GM12878 (cell line): ENCODE measurements around the gene JAG2. TPM values are rescaled to one million over a fixed set of nuclear protein-coding genes. Genes with fewer than 3 reads are reported as not detected.

Experiments used
- ATAC-seq: fragments of 200-7000 bp; cut with Tn5 transposase; 3 replicates; pipeline ENCODE4 v1.9.1; 2020; ENCODE audit warnings: mild to moderate bottlenecking, moderate library complexity
- BruUV-seq: library from RNA; stranded (reverse); fragments of 400-500 nt; replicated peaks from 2 replicates; lab custom pipeline; 2021; lab: Mats Ljungman, UMichigan
- CTCF ChIA-PET: fragments of 300-600 bp; sonication (Branson Sonifier 250); formaldehyde crosslinking; extraction: SDS; loops from one replicate; lab custom pipeline; 2021; ENCODE audit warnings: inconsistent platforms; lab: Yijun Ruan, JAX
- POLR2A ChIA-PET: fragments of 350-600 bp; formaldehyde crosslinking; extraction: SDS; loops from one replicate; lab custom pipeline; 2021; ENCODE audit warnings: inconsistent platforms; lab: Charles Lee
- RAD21 ChIA-PET: fragments of 300-600 bp; sonication (Branson Sonifier 250); formaldehyde crosslinking; loops from one replicate; lab custom pipeline; 2023; ENCODE audit warnings: antibody characterized with exemption; ENCODE audit not compliant: unreplicated experiment; lab: Charles Lee
- SMC1A ChIA-PET: fragments of 300-600 bp; sonication (Branson Sonifier 250); formaldehyde crosslinking; loops from one replicate; lab custom pipeline; 2023; ENCODE audit not compliant: unreplicated experiment, uncharacterized antibody; lab: Charles Lee
- DNase-seq: peaks from one replicate; pipeline ENCODE4 v3.0.0-alpha.2; 2011; ENCODE audit warnings: low read depth, low spot score
- FAIRE-seq: peaks from 3 replicates; lab custom pipeline; 2011; peaks lifted over from hg19 to GRCh38; lab: Jason Lieb, UNC
- H2AFZ ChIP-seq: 2 replicates; pipeline ENCODE4 v1.6.0; 2011; ENCODE audit warnings: low read depth, low read length, control low read depth; ENCODE audit not compliant: control insufficient read depth
- H3K27ac ChIP-seq: 2 replicates; pipeline ENCODE4 v1.5.1; 2011; ENCODE audit warnings: control low read depth; ENCODE audit not compliant: control insufficient read depth, insufficient read depth
- H3K27me3 ChIP-seq, 2 experiments: replicated peaks in 1 of 2; 2 replicates each; pipeline versions ENCODE4 v1.6.0 to v1.6.1; 2011; ENCODE audit warnings: low read length in 1 of 2; ENCODE audit not compliant: control insufficient read depth in 2 of 2, insufficient read depth in 2 of 2
- H3K36me3 ChIP-seq, 2 experiments: 2 replicates each; pipeline ENCODE4 v1.5.1; 2011; ENCODE audit warnings: low read length in 1 of 2; ENCODE audit not compliant: control insufficient read depth in 2 of 2, insufficient read depth in 2 of 2
- H3K4me1 ChIP-seq: 2 replicates; pipeline ENCODE4 v1.6.1; 2011; ENCODE audit warnings: mild to moderate bottlenecking, low read length, moderate library complexity, mixed read lengths; ENCODE audit not compliant: control insufficient read depth, insufficient read depth
- H3K4me2 ChIP-seq: 2 replicates; pipeline ENCODE4 v1.6.0; 2011; ENCODE audit warnings: control low read depth; ENCODE audit not compliant: control insufficient read depth, insufficient read depth
- H3K4me3 ChIP-seq: fragments of 200-600 bp; sonication (generic); 2 replicates; pipeline ENCODE4 v1.5.1; 2016
- H3K79me2 ChIP-seq: 2 replicates; pipeline ENCODE4 v1.6.0; 2011; ENCODE audit warnings: low read length; ENCODE audit not compliant: control insufficient read depth, insufficient read depth
- H3K9ac ChIP-seq: 2 replicates; pipeline ENCODE4 v1.8.0; 2011; ENCODE audit warnings: low read length, control low read depth, mixed read lengths; ENCODE audit not compliant: control insufficient read depth, insufficient read depth
- H3K9me3 ChIP-seq: replicated peaks from 3 replicates; pipeline ENCODE4 v1.5.1; 2011; ENCODE audit warnings: mild to moderate bottlenecking, low read length; ENCODE audit not compliant: control insufficient read depth, insufficient read depth
- H4K20me1 ChIP-seq: 2 replicates; pipeline ENCODE4 v1.6.0; 2011; ENCODE audit not compliant: control insufficient read depth, insufficient read depth
- BCLAF1 ChIP-seq: fragments of 450-650 bp; IDR thresholded peaks from 2 replicates; pipeline ENCODE4 v1.6.1; 2017; ENCODE audit warnings: antibody characterized with exemption, mild to moderate bottlenecking, moderate library complexity
- BHLHE40 ChIP-seq, 2 experiments: fragments of 450-650 bp in 1 of 2; IDR thresholded peaks; 2 replicates each; pipeline ENCODE4 v1.6.1; 2011 to 2017; ENCODE audit warnings: low read depth in 2 of 2, borderline replicate concordance in 1 of 2, improper control_type of control experiment in 1 of 2, low read length in 1 of 2, mild to moderate bottlenecking in 1 of 2
- CEBPB ChIP-seq, 2 experiments: fragments of 150-350 bp in 1 of 2; IDR thresholded peaks; 2 replicates each; pipeline ENCODE4 v1.6.1; 2012 to 2014; ENCODE audit warnings: low read depth in 2 of 2, low read length in 2 of 2, borderline replicate concordance in 1 of 2, inconsistent platforms in 1 of 2
- CHD2 ChIP-seq: IDR thresholded peaks from 2 replicates; pipeline ENCODE4 v1.6.1; 2011; ENCODE audit warnings: low read depth, low read length, improper control_type of control experiment, borderline replicate concordance
- CREM ChIP-seq: IDR thresholded peaks from 2 replicates; pipeline ENCODE4 v1.6.1; 2014; ENCODE audit warnings: antibody characterized with exemption, low read depth
- CTCF ChIP-seq, 3 experiments: IDR thresholded peaks in 2 of 3; conservative IDR thresholded peaks in 1 of 3; 2 replicates each; pipeline ENCODE4 v1.5.1; 2011; ENCODE audit warnings: low read depth in 3 of 3, low read length in 3 of 3, mild to moderate bottlenecking in 3 of 3, control low read depth in 2 of 3, moderate library complexity in 2 of 3, inconsistent platforms in 1 of 3, mixed read lengths in 1 of 3; ENCODE audit not compliant: control insufficient read depth in 2 of 3, insufficient read depth in 1 of 3; ENCODE audit errors: extremely low read depth in 1 of 3
- GABPA ChIP-seq: IDR thresholded peaks from 2 replicates; pipeline ENCODE4 v1.6.1; 2014; ENCODE audit warnings: antibody characterized with exemption, low read depth, mild to moderate bottlenecking, inconsistent platforms
- HDAC6 ChIP-seq: fragments of 200-600 bp; sonication (generic); IDR thresholded peaks from one replicate; pipeline ENCODE4 v1.8.0; 2017; ENCODE audit warnings: antibody characterized with exemption; ENCODE audit not compliant: unreplicated experiment
- JUND ChIP-seq: IDR thresholded peaks from 2 replicates; pipeline ENCODE4 v1.6.1; 2012; ENCODE audit warnings: low read depth, mild to moderate bottlenecking, low read length, improper control_type of control experiment, moderate library complexity
- KDM1A ChIP-seq: fragments of 200-600 bp; sonication (generic); IDR thresholded peaks from 2 replicates; pipeline ENCODE4 v1.6.1; 2016; ENCODE audit warnings: borderline replicate concordance
- PKNOX1 ChIP-seq: fragments of 450-650 bp; IDR thresholded peaks from 2 replicates; pipeline ENCODE4 v1.6.1; 2016; ENCODE audit warnings: mild to moderate bottlenecking
- POU2F2 ChIP-seq: IDR thresholded peaks from 3 replicates; pipeline ENCODE4 v1.6.1; 2011; ENCODE audit warnings: low read depth, mild to moderate bottlenecking, low read length, borderline replicate concordance
- RAD21 ChIP-seq: IDR thresholded peaks from 2 replicates; pipeline ENCODE4 v1.6.1; 2011; ENCODE audit warnings: mild to moderate bottlenecking, low read depth, low read length, moderate library complexity; ENCODE audit not compliant: insufficient read depth
- RAD51 ChIP-seq: fragments of 450-650 bp; IDR thresholded peaks from 2 replicates; pipeline ENCODE4 v1.6.1; 2016; ENCODE audit warnings: moderate library complexity, mild to moderate bottlenecking, inconsistent platforms
- SMARCA5 ChIP-seq: fragments of 450-650 bp; IDR thresholded peaks from 2 replicates; pipeline ENCODE4 v1.6.1; 2017; ENCODE audit warnings: mild to moderate bottlenecking
- SPI1 ChIP-seq: IDR thresholded peaks from 2 replicates; pipeline ENCODE4 v1.6.1; 2011; ENCODE audit warnings: low read depth, mild to moderate bottlenecking, low read length, moderate library complexity, borderline replicate concordance; ENCODE audit not compliant: insufficient read depth
- TAF1 ChIP-seq: IDR thresholded peaks from 2 replicates; pipeline ENCODE4 v1.6.1; 2011; ENCODE audit warnings: mild to moderate bottlenecking, low read depth, low read length, borderline replicate concordance
- TARDBP ChIP-seq: IDR thresholded peaks from 2 replicates; pipeline ENCODE4 v1.6.1; 2016; ENCODE audit warnings: borderline replicate concordance
- ZNF274 ChIP-seq: IDR thresholded peaks from one replicate; pipeline ENCODE4 v1.8.0; 2011; ENCODE audit not compliant: insufficient read length, insufficient read depth
- WGBS: methylation state at CpG from one replicate; pipeline ENCODE4 v1.1.6; 2016; ENCODE audit warnings: low lambda C conversion rate; ENCODE audit not compliant: insufficient replicate concordance, insufficient coverage; ENCODE audit errors: missing lambda C conversion rate; 5-methylcytosine and 5-hydroxymethylcytosine counted together
- in situ Hi-C: fragments of 300-500 bp; cut with MboI; formaldehyde crosslinking; loops from 9 replicates; pipeline ENCODE4 v1.14.3; 2018; ENCODE audit warnings: mixed read lengths
- intact Hi-C: fragments of 100-400 bp; cut with micrococcal nuclease; formaldehyde crosslinking; loops from one replicate; pipeline ENCODE4 v1.14.2; 2022; ENCODE audit not compliant: unreplicated experiment
- polyA plus RNA-seq, 11 experiments: library from polyadenylated mRNA; depleted of rRNA in 4 of 11; unstranded in 6 of 11; stranded (reverse) in 5 of 11; fragments of >200 nt; fragmentation: Nextera tagmentation in 4 of 11; fragmentation: Illumina TruSeq in 1 of 11; extraction: Ambion mirVana in 4 of 11; extraction: Trizol in 1 of 11; gene quantifications; 1 replicate in 1 of 11; 2 replicates in 10 of 11; pipeline versions ENCODE4 v1.2.1 to v1.2.3, GENCODE V29; 2011 to 2016; ENCODE audit warnings: inconsistent platforms in 2 of 11, missing spikeins in 2 of 11, low read depth in 1 of 11
- total RNA-seq, 4 experiments: library from RNA; depleted of rRNA in 3 of 4; stranded (reverse); fragments of >200 nt in 3 of 4; fragmentation: Illumina TruSeq in 1 of 4; extraction: Trizol in 1 of 4; gene quantifications; 2 replicates each; pipeline versions ENCODE4 v1.2.1 to v1.2.3, GENCODE V29; 2013 to 2021

JAG2 gene
- total and polyA plus RNA-seq, 10 of the 15 experiments (the other 5 are each of a cell fraction or from before 2014, with no cell fraction given): 0.04 to 0.14 (median 0.06) TPM; not detected in 5

- Histone ChIP-seq H3K36me3 (no peaks in the 10 kb centered on the region), H3K4me1 (no peaks in the 10 kb centered on the region), H3K9ac (no peak overlapping the region), H4K20me1 (no peaks in the 10 kb centered on the region), H2AFZ (no peak overlapping the region), H3K27ac (no peak overlapping the region), H3K4me3 (no peak overlapping the region), H3K9me3 (peaks cover 3% of the 10 kb centered on the region; the same call in 2 of the 3 replicates), H3K79me2 (no peaks in the 10 kb centered on the region), H3K4me2 (no peak overlapping the region), H3K27me3 (no peaks in the 10 kb centered on the region; a peak in 1 of 4 replicates)
- FAIRE-seq: no peak
- ChIA-PET CTCF (no interaction called here), POLR2A (interaction anchor here (0.5 kb wide), 1 partner anchor 240 kb away, joined by 3 read pairs; no protein-coding TSS in a partner anchor), SMC1A (no interaction called here), RAD21 (no interaction called here)
- BruUV-seq: no TSS peak
- ATAC-seq: no peak
- 31% methylated on average over 12 of the region's 12 CpGs for WGBS
- intact Hi-C loops: no loop called here
- DNase-seq: no peak
- in situ Hi-C loops: no loop called here
- no peak for TF ChIP-seq SPI1
- no peak for TF ChIP-seq SMARCA5
- TF ChIP-seq KDM1A: no peak
- TF ChIP-seq CEBPB (IDR thresholded peaks at IDR 0.05; ENCODE audit: borderline replicate concordance in 1 of 2, low read depth in 2 of 2, low read length in 2 of 2): no peak
- no peak for TF ChIP-seq TAF1
- no peak for TF ChIP-seq RAD21
- TF ChIP-seq ZNF274: no peak
- no peak for TF ChIP-seq CTCF (IDR thresholded peaks at IDR 0.05 in 2 of 3, conservative IDR thresholded peaks at IDR 0.05 in 1 of 3; ENCODE audit: control insufficient read depth in 2 of 3, extremely low read depth in 1 of 3, insufficient read depth in 1 of 3, low read depth in 3 of 3, low read length in 3 of 3)
- TF ChIP-seq GABPA: no peak
- no peak for TF ChIP-seq BHLHE40 (IDR thresholded peaks at IDR 0.05; ENCODE audit: borderline replicate concordance in 1 of 2, low read depth in 2 of 2, low read length in 1 of 2)
- no peak for TF ChIP-seq RAD51
- TF ChIP-seq CHD2: no peak
- no peak for TF ChIP-seq PKNOX1
- TF ChIP-seq CREM: no peak
- no peak for TF ChIP-seq JUND
- no peak for TF ChIP-seq TARDBP
- no peak for TF ChIP-seq POU2F2
- TF ChIP-seq HDAC6: no peak
- TF ChIP-seq BCLAF1: no peak
Observed at GRCh38 chr14:105119408-105120025, 49.1 kb downstream of the JAG2 start.
